Measurements from ENCODE around the gene HTRA1.

Gene HTRA1

DNA sequence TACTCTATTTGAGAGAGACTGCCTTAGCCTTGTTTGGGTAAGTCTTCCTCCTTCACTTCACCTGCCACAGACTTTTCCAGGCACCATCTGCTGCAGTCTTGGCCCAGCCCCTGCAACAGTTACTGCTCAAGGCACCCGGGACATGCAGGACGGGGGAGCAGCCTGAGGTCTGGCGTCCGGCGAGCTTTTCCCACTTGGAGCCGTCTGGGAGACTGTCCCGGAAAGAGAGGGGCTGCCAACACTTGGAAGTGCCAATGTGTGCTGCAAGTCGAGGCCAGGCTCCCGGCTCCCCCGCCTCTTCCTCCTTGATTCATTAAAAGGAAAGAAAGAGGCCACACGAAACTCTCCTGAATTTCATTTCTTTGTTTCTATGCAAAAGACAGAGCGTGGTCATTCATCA lies 13.7 kb downstream of the HTRA1 start:
- DNase-seq: no peak

DNA sequence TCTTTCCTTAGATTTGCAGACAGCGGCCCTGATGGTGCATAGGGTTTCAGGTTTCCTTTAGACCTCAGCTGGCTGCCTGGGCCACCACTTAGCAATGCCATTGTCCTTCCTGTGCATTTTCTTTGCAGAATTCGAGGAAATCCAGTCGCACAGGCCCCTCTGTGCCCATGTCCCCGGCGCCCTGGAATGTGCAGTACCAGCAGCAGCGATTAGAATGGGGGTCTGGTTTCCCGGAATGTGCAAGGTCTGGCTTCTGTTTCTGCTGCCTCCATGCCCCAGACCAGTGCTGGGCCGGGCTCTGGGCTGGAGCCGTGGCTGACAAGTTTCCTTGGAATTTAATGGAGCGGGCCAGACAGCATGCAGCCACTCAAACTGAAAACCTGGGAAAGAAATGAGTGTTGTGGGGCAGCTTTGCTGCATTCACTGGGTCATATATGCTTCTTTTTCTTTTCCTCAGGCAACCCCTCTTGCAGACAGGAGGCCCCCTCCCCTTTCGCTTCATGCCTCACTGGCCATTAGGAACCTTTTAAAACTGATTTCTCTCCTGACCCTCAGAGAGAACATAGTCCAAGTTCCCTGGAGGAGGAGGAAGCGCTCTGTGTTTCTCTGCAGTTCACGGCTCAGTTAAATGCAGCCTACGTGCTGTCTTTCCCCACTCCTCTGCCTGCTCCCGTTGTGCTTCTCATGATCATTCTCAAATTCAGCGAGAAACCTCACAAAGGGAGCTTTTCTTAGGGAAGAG lies 14.4 kb downstream of the HTRA1 start:
- no peak for DNase-seq

GRCh38 chr10:122476333-122476695 lies 15.0 kb downstream of the HTRA1 start:
- DNase-seq: no peak

- DNase-seq: no peak
Observed at GRCh38 chr10:122477436-122477835, 16.1 kb downstream of the HTRA1 start.

DNA sequence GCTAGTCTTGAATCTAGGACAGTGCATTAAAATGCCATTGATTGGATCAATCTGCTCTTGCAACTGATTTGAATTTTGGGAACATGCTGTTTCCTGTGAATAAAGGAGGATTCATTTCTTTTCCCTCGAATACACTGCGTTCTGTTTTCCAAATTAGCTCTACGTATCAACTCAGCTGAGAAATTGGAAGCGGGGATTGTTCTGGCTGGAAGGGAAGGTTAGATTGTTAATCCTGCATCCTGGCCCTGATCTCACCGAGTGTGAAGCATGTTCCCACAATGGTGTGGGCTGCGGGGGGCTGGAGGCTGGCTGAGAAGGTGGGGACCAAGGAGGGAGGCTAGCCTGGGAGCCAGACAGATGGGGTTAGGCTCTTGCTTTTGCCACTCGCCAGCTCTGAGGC lies 17.6 kb downstream of the HTRA1 start:
- no peak for DNase-seq

GRCh38 chr10:122480146-122480833 lies 18.9 kb downstream of the HTRA1 start:
- no peak for DNase-seq

GRCh38 chr10:122481296-122482056 lies 20.1 kb downstream of the HTRA1 start:
- no peak for DNase-seq

DNA sequence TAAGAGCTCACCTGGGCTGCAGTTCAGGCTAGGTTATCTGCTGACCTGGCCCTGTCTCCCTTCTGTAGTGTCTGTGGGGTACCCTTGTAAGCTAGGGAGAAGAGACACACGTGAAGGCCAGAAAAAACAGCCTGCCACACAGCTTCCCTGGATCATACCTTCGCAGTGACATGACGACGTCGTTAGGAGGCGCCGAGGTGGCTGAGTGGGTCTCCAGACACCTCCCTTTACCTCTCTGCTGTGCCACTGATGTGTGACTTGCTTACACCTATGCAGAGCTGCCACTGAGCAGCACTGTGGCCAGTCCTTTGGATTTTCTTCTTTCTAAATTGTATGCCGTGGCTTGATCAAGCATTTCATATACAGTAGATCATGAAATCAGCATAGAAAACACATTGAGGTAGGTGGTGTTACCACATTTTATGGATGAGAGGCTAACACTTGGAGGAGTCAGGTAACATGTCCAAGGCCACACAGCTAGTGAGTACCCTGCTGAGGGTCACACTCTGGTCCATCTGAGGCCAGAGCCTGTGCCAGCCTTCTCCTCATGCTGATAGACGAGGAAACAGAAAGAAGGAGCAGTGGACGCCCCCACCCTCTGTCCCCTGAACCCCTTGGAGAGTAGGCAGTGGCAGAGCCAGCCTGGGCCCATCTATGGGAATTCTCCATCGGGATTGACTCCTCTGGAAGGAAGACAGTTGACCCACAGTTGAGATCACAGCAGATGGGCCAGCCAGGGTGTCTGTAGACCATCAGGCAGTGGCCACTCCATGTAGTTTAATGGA lies 23.1 kb downstream of the HTRA1 start:
- DNase-seq: no peak

- DNase-seq: no peak
Observed at GRCh38 chr10:122485670-122486069, 24.3 kb downstream of the HTRA1 start.

GRCh38 chr10:122486406-122487080 lies 25.2 kb downstream of the HTRA1 start:
- no peak for DNase-seq

DNA sequence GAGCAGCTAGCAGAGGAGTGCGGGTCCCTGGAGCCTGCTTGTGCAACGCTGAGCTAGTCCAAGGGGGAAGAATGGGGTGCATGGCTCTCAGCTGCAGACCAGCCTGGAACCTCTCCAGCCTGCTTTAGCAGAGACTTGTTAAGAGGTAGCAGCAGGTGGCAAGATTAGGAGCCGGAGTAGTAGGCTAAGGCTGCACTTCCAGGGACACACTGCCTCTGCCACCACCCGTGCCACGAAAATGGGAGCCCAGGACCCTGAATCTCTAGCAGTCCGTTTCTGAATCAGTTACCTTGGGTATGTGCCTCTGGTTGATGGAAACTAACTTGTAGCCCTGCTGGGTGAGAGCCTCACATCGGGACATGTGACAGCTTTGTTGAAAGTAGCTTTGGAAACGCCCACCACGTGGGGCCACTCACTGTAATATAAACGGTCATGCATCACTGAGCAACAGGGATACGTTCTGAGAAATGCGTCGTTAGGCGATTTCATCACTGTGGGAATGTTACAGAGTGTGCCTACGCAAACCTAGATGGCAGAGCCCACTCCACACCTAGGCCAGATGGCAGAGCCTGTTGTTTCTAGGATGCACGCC lies 25.9 kb downstream of the HTRA1 start:
- no peak for DNase-seq

GRCh38 chr10:122490268-122490667 lies 28.9 kb downstream of the HTRA1 start:
- DNase-seq: no peak

DNA sequence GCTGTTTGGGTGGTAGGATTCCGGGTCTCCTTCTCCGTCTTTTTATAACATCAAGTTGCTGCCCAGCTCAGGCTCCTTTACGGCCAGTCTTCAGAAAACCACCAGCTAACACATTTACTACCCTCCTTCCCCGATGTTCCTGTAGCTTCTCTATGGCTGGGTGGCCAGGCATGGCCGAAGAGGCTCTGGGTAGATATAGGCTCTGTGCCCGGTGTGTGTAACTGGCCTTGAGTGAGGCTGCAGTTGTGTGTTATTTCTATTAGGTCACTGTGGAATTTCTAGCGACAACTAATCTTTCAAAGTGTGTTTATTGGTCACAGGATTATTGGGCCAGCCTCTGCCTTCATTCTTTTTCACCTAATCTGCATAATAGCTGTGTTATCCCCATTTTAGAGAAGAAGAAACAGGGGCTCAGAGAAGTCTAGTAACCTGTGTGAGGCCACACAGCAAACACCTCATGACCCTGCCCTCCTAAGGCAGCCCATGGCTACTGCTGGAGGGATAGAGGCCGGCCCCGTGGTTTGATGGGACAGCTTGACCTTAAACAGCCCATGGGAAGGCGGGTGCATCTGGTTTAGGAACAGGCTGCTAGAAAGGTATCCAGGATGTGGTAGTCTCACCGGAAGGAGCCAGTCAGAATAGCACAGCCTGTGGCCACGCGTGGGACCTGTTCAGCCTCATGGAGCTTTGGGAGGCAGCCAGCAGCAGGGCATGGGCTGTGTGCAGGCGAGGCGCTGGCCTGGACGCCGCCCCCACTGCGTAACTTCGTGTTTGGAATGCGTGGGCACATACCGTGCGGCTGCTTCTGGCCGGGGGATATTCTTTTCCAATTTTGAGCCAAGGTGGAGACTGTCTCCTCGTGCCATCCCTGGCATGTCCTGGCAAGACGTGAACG lies 29.7 kb downstream of the HTRA1 start:
- peak; percentile 46 to 60 for DNase-seq

GRCh38 chr10:122492006-122492405 lies 30.7 kb downstream of the HTRA1 start:
- DNase-seq: no peak

DNA sequence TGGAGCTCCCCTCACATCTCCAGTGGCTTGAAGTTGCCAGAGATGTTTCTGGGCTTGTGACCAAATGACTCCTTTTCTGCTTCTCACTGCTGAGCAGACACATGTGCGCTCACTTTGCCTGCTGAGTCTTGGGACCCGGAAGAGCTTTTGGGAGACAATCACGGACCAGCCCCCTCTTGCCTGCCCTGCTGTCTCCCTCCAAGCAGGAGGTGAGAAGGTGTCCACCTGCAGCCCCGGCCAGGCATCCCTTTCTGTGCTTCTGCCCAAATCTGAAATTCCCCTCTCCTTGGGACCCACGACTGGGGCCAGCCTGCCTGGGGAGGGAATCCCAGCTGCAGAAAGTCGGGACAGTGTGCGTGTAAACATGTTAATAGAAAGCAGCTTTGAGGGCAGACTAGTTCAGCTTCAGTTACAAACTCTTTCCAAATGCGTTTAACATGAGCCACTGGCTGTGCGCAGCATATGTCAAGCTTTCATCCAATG lies 31.7 kb downstream of the HTRA1 start:
- DNase-seq: no peak

DNA sequence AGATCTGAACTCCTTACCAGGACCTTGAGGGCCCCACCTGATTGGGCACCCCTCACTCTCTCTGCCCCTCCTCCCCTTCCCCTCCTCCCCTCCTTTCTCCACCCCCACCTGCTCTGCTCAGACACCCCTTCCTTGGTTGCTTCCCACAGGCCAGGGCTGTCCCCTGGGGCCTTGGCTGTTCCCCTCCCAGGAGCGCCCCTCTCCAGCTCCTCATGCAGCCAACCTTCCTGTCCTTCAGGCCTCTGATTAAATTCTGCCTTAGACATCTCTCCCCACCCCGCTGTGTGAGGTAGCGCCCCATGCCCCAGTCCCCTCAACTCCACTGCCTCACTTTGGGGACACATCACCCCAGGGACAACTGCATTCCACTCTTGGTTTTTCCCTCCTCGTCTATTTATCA lies 32.4 kb downstream of the HTRA1 start:
- no peak for DNase-seq

- DNase-seq: no peak
Observed at GRCh38 chr10:122494173-122494820, 32.9 kb downstream of the HTRA1 start.

DNA sequence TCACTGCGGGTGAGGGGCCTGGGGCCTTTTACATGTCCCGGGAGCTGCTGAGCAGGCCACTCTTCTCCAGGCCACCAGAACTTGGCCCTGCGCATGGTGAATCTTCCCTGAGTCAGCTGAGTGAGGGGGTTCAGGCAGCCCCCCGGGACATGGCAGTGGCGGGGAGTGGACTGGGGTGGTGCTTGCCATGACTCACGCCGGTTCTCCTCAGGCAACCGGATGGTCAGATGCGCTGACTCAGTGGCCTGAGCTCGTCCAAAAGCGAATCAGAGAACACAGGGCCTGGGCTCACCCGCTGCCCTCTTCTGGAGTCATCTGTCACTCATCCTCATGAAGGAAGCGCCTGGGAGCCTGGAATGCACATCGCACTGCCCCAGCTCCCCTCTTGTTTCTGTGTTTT lies 33.5 kb downstream of the HTRA1 start:
- no peak for DNase-seq

DNA sequence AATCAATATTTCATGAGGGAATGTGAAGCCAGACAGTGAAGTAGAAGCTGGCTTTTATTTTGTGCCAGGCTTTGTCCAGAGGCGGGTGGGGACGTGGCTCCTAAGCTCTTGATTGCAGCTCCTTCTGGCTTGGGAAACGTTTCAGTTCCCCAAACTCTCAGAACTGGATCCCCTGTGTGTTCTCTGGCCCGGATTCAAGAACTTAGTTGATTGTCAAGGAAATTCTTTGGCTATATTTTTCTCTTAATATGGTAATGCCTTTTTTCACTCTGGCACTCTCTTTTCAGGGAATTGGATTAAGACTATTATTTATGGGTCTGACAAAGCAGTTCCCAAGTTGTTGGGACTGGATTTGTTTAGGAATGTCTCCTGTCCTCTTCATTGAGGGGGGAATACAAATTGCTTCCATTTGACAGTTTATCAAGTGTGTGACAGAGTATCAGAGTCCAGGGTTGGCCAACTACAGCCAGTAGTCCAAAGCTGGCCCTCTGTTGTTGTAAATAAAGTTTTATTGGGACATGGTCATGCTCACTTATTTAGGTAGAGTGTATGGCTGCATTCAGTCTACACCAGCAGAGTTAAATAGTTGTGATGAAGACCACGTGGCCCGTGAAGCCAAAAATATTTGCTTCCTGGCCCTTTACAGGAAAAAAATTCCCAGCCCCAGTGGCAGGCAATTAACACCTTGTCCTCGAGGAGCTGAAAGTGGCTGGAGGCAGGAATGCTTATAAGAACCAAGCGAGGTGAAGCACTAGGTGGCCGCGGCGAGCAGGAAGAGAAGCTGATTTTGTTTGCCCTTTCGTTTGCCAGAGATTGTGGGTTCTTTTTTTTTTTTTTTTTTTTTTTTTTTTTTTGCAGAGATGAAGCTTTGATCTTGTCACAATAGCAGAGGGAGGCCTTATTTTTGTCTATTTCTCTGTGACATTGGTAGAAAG lies 34.3 kb downstream of the HTRA1 start:
- DNase-seq: no peak
